HepG2 (cell line): ENCODE data around the gene ZNF445. TPM values are rescaled to one million over a fixed set of nuclear protein-coding genes. Genes with fewer than 3 reads are reported as not detected.

Experiments
- ATAC-seq: fragments of 200-7000 bp; cut with Tn5 transposase; 3 replicates; pipeline ENCODE4 v1.9.1; 2020; ENCODE audit warnings: mild to moderate bottlenecking, moderate library complexity
- BruUV-seq: library from RNA; stranded (reverse); fragments of 400-500 nt; replicated peaks from 2 replicates; lab custom pipeline; 2021; lab: Mats Ljungman, UMichigan
- CTCF ChIA-PET: fragments of 300-600 bp; formaldehyde crosslinking; extraction: SDS; loops from one replicate; lab custom pipeline; 2021; ENCODE audit warnings: low total read pairs, inconsistent platforms, low intra/inter-chr PET ratio; lab: Yijun Ruan, JAX
- POLR2A ChIA-PET: fragments of 350-600 bp; sonication (Branson Sonifier 250); formaldehyde crosslinking; loops from one replicate; lab custom pipeline; 2020; ENCODE audit warnings: antibody characterized with exemption, inconsistent platforms; lab: Yijun Ruan, JAX
- DNase-seq: peaks from one replicate; pipeline ENCODE4 v3.0.0-alpha.2; 2015; ENCODE audit warnings: low spot score
- FAIRE-seq: peaks from 3 replicates; lab custom pipeline; 2011; peaks lifted over from hg19 to GRCh38; lab: Jason Lieb, UNC
- H2AFZ ChIP-seq: one replicate; pipeline ENCODE4 v1.6.1; 2011; ENCODE audit warnings: low read length, inconsistent platforms
- H3K27ac ChIP-seq: fragments of 300-600 bp; 3 replicates; pipeline ENCODE4 v1.8.0; 2011; ENCODE audit warnings: mixed run types, mild to moderate bottlenecking, mixed read lengths, low read length, inconsistent platforms; ENCODE audit not compliant: insufficient read depth; ENCODE audit errors: extremely low read length
- H3K27me3 ChIP-seq, 2 experiments: fragments of 200-600 bp in 1 of 2; 2 replicates in 1 of 2; 3 replicates in 1 of 2; pipeline versions ENCODE4 v1.6.0 to v1.8.0; 2011; ENCODE audit warnings: low read length in 2 of 2, mild to moderate bottlenecking in 2 of 2, moderate library complexity in 2 of 2, inconsistent platforms in 1 of 2; ENCODE audit not compliant: insufficient read depth in 2 of 2, control insufficient read depth in 1 of 2
- H3K36me3 ChIP-seq, 2 experiments: fragments of 200-600 bp in 1 of 2; replicated peaks in 1 of 2; 2 replicates in 1 of 2; 3 replicates in 1 of 2; pipeline versions ENCODE4 v1.5.1 to v1.8.0; 2011; ENCODE audit warnings: low read length in 2 of 2, inconsistent platforms in 1 of 2; ENCODE audit not compliant: insufficient read depth in 2 of 2, control insufficient read depth in 1 of 2
- H3K4me1 ChIP-seq: 2 replicates; pipeline ENCODE4 v1.5.1; 2012; ENCODE audit warnings: low read length, inconsistent platforms; ENCODE audit not compliant: insufficient read depth
- H3K4me2 ChIP-seq: 2 replicates; pipeline ENCODE4 v1.6.0; 2011; ENCODE audit warnings: low read depth, low read length, inconsistent platforms
- H3K4me3 ChIP-seq, 3 experiments: fragments of 200-600 bp in 1 of 3; sonication (generic), shearing (Covaris generic) in 1 of 3; replicated peaks in 1 of 3; 2 replicates each; pipeline ENCODE4 v1.5.1; 2011 to 2016; ENCODE audit warnings: low read length in 3 of 3, inconsistent platforms in 2 of 3, low read depth in 2 of 3, mild to moderate bottlenecking in 2 of 3, control low read depth in 1 of 3, mixed read lengths in 1 of 3; ENCODE audit not compliant: insufficient read depth in 1 of 3
- H3K79me2 ChIP-seq: one replicate; pipeline ENCODE4 v1.6.1; 2011; ENCODE audit warnings: low read length, inconsistent platforms; ENCODE audit not compliant: insufficient read depth
- H3K9ac ChIP-seq: 2 replicates; pipeline ENCODE4 v1.6.0; 2011; ENCODE audit warnings: mild to moderate bottlenecking, low read depth, low read length, inconsistent platforms; ENCODE audit not compliant: insufficient read depth
- H3K9me3 ChIP-seq: 2 replicates; pipeline ENCODE4 v1.5.1; 2012; ENCODE audit warnings: mild to moderate bottlenecking, low read length
- H4K20me1 ChIP-seq: 2 replicates; pipeline ENCODE4 v1.6.0; 2011; ENCODE audit warnings: inconsistent platforms, mild to moderate bottlenecking, low read length, moderate library complexity; ENCODE audit not compliant: insufficient read depth
- AHR ChIP-seq: IDR thresholded peaks from 2 replicates; pipeline ENCODE4 v1.6.1; 2018; ENCODE audit warnings: missing genetic modification reagents, missing compliant biosample characterization
- CEBPB ChIP-seq: IDR thresholded peaks from 2 replicates; pipeline ENCODE4 v1.6.1; 2011; ENCODE audit warnings: low read depth, low read length, improper control_type of control experiment, borderline replicate concordance
- FOSL2 ChIP-seq: sonication (generic); formaldehyde crosslinking; IDR thresholded peaks from 2 replicates; pipeline ENCODE4 v1.4.0; 2020; ENCODE audit warnings: missing genetic modification reagents
- FOXC1 ChIP-seq: sonication (generic); formaldehyde crosslinking; IDR thresholded peaks from 2 replicates; pipeline ENCODE4 v1.8.0; 2022; ENCODE audit warnings: mild to moderate bottlenecking, missing genetic modification reagents, borderline replicate concordance
- FOXJ3 ChIP-seq: sonication (generic); formaldehyde crosslinking; IDR thresholded peaks from 2 replicates; pipeline ENCODE4 v1.4.0; 2020; ENCODE audit warnings: missing genetic modification reagents, mild to moderate bottlenecking, borderline replicate concordance
- HOXA9 ChIP-seq: sonication (generic); formaldehyde crosslinking; IDR thresholded peaks from 2 replicates; pipeline ENCODE4 v1.8.1; 2022; ENCODE audit warnings: missing genetic modification reagents, mild to moderate bottlenecking, moderate library complexity, borderline replicate concordance
- KLF6 ChIP-seq: IDR thresholded peaks from 2 replicates; pipeline ENCODE4 v1.8.0; 2016; ENCODE audit warnings: missing biosample characterization, missing genetic modification reagents
- MAFK ChIP-seq, 2 experiments: IDR thresholded peaks in 1 of 2; conservative IDR thresholded peaks in 1 of 2; 2 replicates each; pipeline ENCODE4 v1.6.1; 2011; ENCODE audit warnings: improper control_type of control experiment in 2 of 2, low read length in 2 of 2
- PHF5A ChIP-seq: IDR thresholded peaks from one replicate; pipeline ENCODE4 v1.6.1; 2018; ENCODE audit warnings: low read depth, missing genetic modification reagents; ENCODE audit not compliant: unreplicated experiment
- PREB ChIP-seq: sonication (generic); formaldehyde crosslinking; IDR thresholded peaks from 2 replicates; pipeline ENCODE4 v1.4.0; 2020; ENCODE audit warnings: missing genetic modification reagents
- RXRB ChIP-seq: IDR thresholded peaks from 2 replicates; pipeline ENCODE4 v1.6.1; 2016; ENCODE audit warnings: borderline replicate concordance, missing genetic modification reagents, missing compliant biosample characterization
- TEAD3 ChIP-seq: optimal IDR thresholded peaks from 2 replicates; pipeline ENCODE3; 2016; ENCODE audit warnings: borderline replicate concordance
- ZFP36L1 ChIP-seq: sonication (generic); formaldehyde crosslinking; IDR thresholded peaks from 2 replicates; pipeline ENCODE4 v1.8.0; 2022; ENCODE audit warnings: mild to moderate bottlenecking, missing genetic modification reagents, moderate library complexity
- ZNF20 ChIP-seq: sonication (generic); formaldehyde crosslinking; IDR thresholded peaks from 2 replicates; pipeline ENCODE4 v1.4.0; 2020; ENCODE audit warnings: mild to moderate bottlenecking, moderate library complexity, missing genetic modification reagents
- ZNF282 ChIP-seq: fragments of 450-650 bp; IDR thresholded peaks from 2 replicates; pipeline ENCODE4 v1.6.1; 2018; ENCODE audit not compliant: partially characterized antibody
- ZNF552 ChIP-seq: sonication (generic); formaldehyde crosslinking; IDR thresholded peaks from 2 replicates; pipeline ENCODE4 v1.9.0; 2022; ENCODE audit warnings: missing genetic modification reagents, mild to moderate bottlenecking, borderline replicate concordance
- ZNF597 ChIP-seq: sonication (generic); formaldehyde crosslinking; IDR thresholded peaks from 2 replicates; pipeline ENCODE4 v1.5.0; 2020; ENCODE audit warnings: missing genetic modification reagents
- ZNF879 ChIP-seq: sonication (generic); formaldehyde crosslinking; IDR thresholded peaks from 2 replicates; pipeline ENCODE4 v1.8.1; 2023; ENCODE audit warnings: missing genetic modification reagents
- WGBS: methylation state at CpG from one replicate; pipeline ENCODE4 v1.1.6; 2017; ENCODE audit warnings: low lambda C conversion rate; 5-methylcytosine and 5-hydroxymethylcytosine counted together
- in situ Hi-C: cut with HindIII; loops from 2 replicates; pipeline ENCODE4 v1.10.0; 2017; ENCODE audit warnings: low pct_unique_long_range_greater_than_20kb; ENCODE audit not compliant: extremely low pct_ligation_motif_present
- intact Hi-C: fragments of 100-400 bp; cut with micrococcal nuclease; formaldehyde crosslinking; loops from one replicate; pipeline ENCODE4 v1.10.0; 2022; ENCODE audit not compliant: unreplicated experiment
- polyA plus RNA-seq, 8 experiments: library from polyadenylated mRNA; depleted of rRNA in 3 of 8; stranded (reverse) in 7 of 8; unstranded in 1 of 8; fragments of >200 nt; fragmentation: Illumina TruSeq in 4 of 8; extraction: Trizol in 4 of 8; gene quantifications; 2 replicates each; pipeline versions ENCODE4 v1.2.1 to v1.2.3, GENCODE V29; 2011 to 2016; ENCODE audit warnings: low read depth in 4 of 8, missing spikeins in 1 of 8, mixed read lengths in 1 of 8; ENCODE audit not compliant: insufficient read depth in 1 of 8
- total RNA-seq, 5 experiments: library from RNA; depleted of rRNA; stranded (reverse); fragments of >200 nt; fragmentation: Illumina TruSeq; extraction: Trizol; gene quantifications; 2 replicates each; pipeline ENCODE4 v1.2.3, GENCODE V29; 2016; ENCODE audit warnings: low read depth in 1 of 5

ZNF445 gene
- total and polyA plus RNA-seq, 2 of the 13 experiments (the other 11 are each of a cell fraction or from before 2014, with no cell fraction given) = 4.4 to 10.3 TPM

- TF ChIP-seq FOXC1 (CRISPR knock-in tag) = no peak
- no peak for TF ChIP-seq AHR (CRISPR knock-in tag)
- TF ChIP-seq ZNF597 (CRISPR knock-in tag) = no peak
- no peak for TF ChIP-seq ZNF879
- no peak for TF ChIP-seq CEBPB
- no peak for TF ChIP-seq TEAD3 (CRISPR knock-in tag)
- TF ChIP-seq PHF5A (CRISPR knock-in tag) = no peak
- no peak for TF ChIP-seq KLF6 (CRISPR knock-in tag)
- no peak for TF ChIP-seq PREB (CRISPR knock-in tag)
These were observed 21.9 kb upstream of the ZNF445 start (continued) for GRCh38 chr3:44499149-44499898.

GRCh38 chr3:44495636-44496415 is 18.4 kb upstream of the ZNF445 start:
- peaks cover 8 to 32% of the 10 kb centered on the region in 2 experiments; a peak in 4 of 5 replicates for H3K36me3 ChIP-seq
- in situ Hi-C loops (no loop called here), intact Hi-C loops (no loop called here)

More at GRCh38 chr3:44495636-44496415, 18.4 kb upstream of the ZNF445 start:
- CTCF ChIA-PET = no interaction called here
- Histone ChIP-seq H3K4me1 (no peaks in the 10 kb centered on the region), H3K79me2 (peaks cover 2% of the 10 kb centered on the region), H3K9me3 (peaks cover 23% of the 10 kb centered on the region), H3K27ac (no peak overlapping the region), H3K27me3 (no peaks in the 10 kb centered on the region), H3K4me3 (no peak overlapping the region), H2AFZ (no peak overlapping the region), H3K9ac (no peak overlapping the region), H3K4me2 (no peak overlapping the region), H4K20me1 (no peaks in the 10 kb centered on the region)
- DNase-seq (no peak), FAIRE-seq (no peak), ATAC-seq (no peak)
- 94% methylated on average over 6 of the region's 6 CpGs for WGBS
- BruUV-seq = no TSS peak
- no peak for TF ChIP-seq ZFP36L1
- no peak for TF ChIP-seq HOXA9 (CRISPR knock-in tag)
- TF ChIP-seq FOXJ3 (CRISPR knock-in tag) = no peak
- TF ChIP-seq ZNF282 = no peak
- TF ChIP-seq ZNF552 (CRISPR knock-in tag) = no peak
- no peak for TF ChIP-seq MAFK (conservative IDR thresholded peaks at IDR 0.05 in 1 of 2, IDR thresholded peaks at IDR 0.05 in 1 of 2; ENCODE audit: low read length in 2 of 2)
- no peak for TF ChIP-seq ZNF20 (CRISPR knock-in tag)
- TF ChIP-seq FOSL2 (CRISPR knock-in tag) = no peak
- no peak for TF ChIP-seq RXRB (CRISPR knock-in tag)
- POLR2A ChIA-PET = interaction anchor here (1.2 kb wide), 1 partner anchor 17 kb away, joined by 3 read pairs; no protein-coding TSS in a partner anchor
